ENCODE results near the gene SNX25. TPM values are rescaled to one million over a fixed set of nuclear protein-coding genes. Genes with fewer than 3 reads are reported as not detected.

Gene SNX25
- total and polyA plus RNA-seq, 2 donors (not counting 1 experiment from before 2014, with no cell fraction given) = 11.1 to 32.9 TPM

- Histone ChIP-seq H3K4me3 (replicated peaks in 1 of 4; ENCODE audit: control extremely low read depth in 1 of 4, insufficient read depth in 1 of 4, low read depth in 3 of 4, low read length in 4 of 4) (no peak overlapping the region), H3K4me1 (ENCODE audit: control insufficient read depth, extremely low read depth, insufficient read depth, low read length) (peaks cover 2% of the 10 kb centered on the region), H3K27me3 (ENCODE audit: control insufficient read depth, insufficient read depth, low read length) (no peaks in the 10 kb centered on the region), H3K4me2 (ENCODE audit: extremely low read depth, insufficient read depth, low read length) (no peak overlapping the region), H3K79me2 (ENCODE audit: control insufficient read depth, insufficient read depth, low read length) (no peaks in the 10 kb centered on the region), H3K36me3 (ENCODE audit: control insufficient read depth, insufficient read depth, low read length) (no peaks in the 10 kb centered on the region), H3K9me3 (ENCODE audit: control insufficient read depth, insufficient read depth, low read depth, low read length) (no peaks in the 10 kb centered on the region), H2AFZ (ENCODE audit: low read length) (no peak overlapping the region), H4K20me1 (ENCODE audit: control insufficient read depth, extremely low read depth, insufficient read depth, low read length) (no peaks in the 10 kb centered on the region), H3K9ac (ENCODE audit: insufficient read depth, low read length) (no peak overlapping the region), H3K27ac (ENCODE audit: insufficient read depth, low read length) (no peak overlapping the region)
- no peak for TF ChIP-seq EZH2 (IDR thresholded peaks at IDR 0.05; ENCODE audit: low read length, missing control alignments)
- TF ChIP-seq CTCF (conservative IDR thresholded peaks at IDR 0.05 in 1 of 2, IDR thresholded peaks at IDR 0.05 in 1 of 2; ENCODE audit: low read depth in 1 of 2, low read length in 2 of 2) = peak; percentile 4 to 15
- peak; percentile 17 to 25 for DNase-seq (ENCODE audit: low read depth in 2 of 2)
Observed at GRCh38 chr4:185282968-185283367, 73.6 kb downstream of the SNX25 start.

- TF ChIP-seq CTCF (conservative IDR thresholded peaks at IDR 0.05 in 1 of 2, IDR thresholded peaks at IDR 0.05 in 1 of 2; ENCODE audit: low read depth in 1 of 2, low read length in 2 of 2) (no peak), EZH2 (IDR thresholded peaks at IDR 0.05; ENCODE audit: low read length, missing control alignments) (no peak)
- H3K4me1 ChIP-seq (ENCODE audit: control insufficient read depth, extremely low read depth, insufficient read depth, low read length) = peaks cover 2% of the 10 kb centered on the region
- no peaks in the 10 kb centered on the region for H3K36me3 ChIP-seq (ENCODE audit: control insufficient read depth, insufficient read depth, low read length)
- H3K9ac ChIP-seq (ENCODE audit: insufficient read depth, low read length) = no peak overlapping the region
- DNase-seq (ENCODE audit: low read depth in 2 of 2) = peak; percentile 58 to 62
- H2AFZ ChIP-seq (ENCODE audit: low read length) = no peak overlapping the region
- H3K9me3 ChIP-seq (ENCODE audit: control insufficient read depth, insufficient read depth, low read depth, low read length) = no peaks in the 10 kb centered on the region
- no peaks in the 10 kb centered on the region for H3K27me3 ChIP-seq (ENCODE audit: control insufficient read depth, insufficient read depth, low read length)
- no peaks in the 10 kb centered on the region for H3K79me2 ChIP-seq (ENCODE audit: control insufficient read depth, insufficient read depth, low read length)
- H3K27ac ChIP-seq (ENCODE audit: insufficient read depth, low read length) = no peak overlapping the region
- H3K4me3 ChIP-seq (replicated peaks in 1 of 4; ENCODE audit: control extremely low read depth in 1 of 4, insufficient read depth in 1 of 4, low read depth in 3 of 4, low read length in 4 of 4) = no peak overlapping the region
- no peak overlapping the region for H3K4me2 ChIP-seq (ENCODE audit: extremely low read depth, insufficient read depth, low read length)
- H4K20me1 ChIP-seq (ENCODE audit: control insufficient read depth, extremely low read depth, insufficient read depth, low read length) = no peaks in the 10 kb centered on the region
Observed at GRCh38 chr4:185283723-185284122, 74.3 kb downstream of the SNX25 start.

- Histone ChIP-seq H3K9me3 (ENCODE audit: control insufficient read depth, insufficient read depth, low read depth, low read length) (no peaks in the 10 kb centered on the region), H3K4me2 (ENCODE audit: extremely low read depth, insufficient read depth, low read length) (no peak overlapping the region), H3K27me3 (ENCODE audit: control insufficient read depth, insufficient read depth, low read length) (no peaks in the 10 kb centered on the region), H4K20me1 (ENCODE audit: control insufficient read depth, extremely low read depth, insufficient read depth, low read length) (no peaks in the 10 kb centered on the region), H3K4me3 (replicated peaks in 1 of 4; ENCODE audit: control extremely low read depth in 1 of 4, insufficient read depth in 1 of 4, low read depth in 3 of 4, low read length in 4 of 4) (no peak overlapping the region), H2AFZ (ENCODE audit: low read length) (no peak overlapping the region), H3K36me3 (ENCODE audit: control insufficient read depth, insufficient read depth, low read length) (peaks cover 1% of the 10 kb centered on the region), H3K27ac (ENCODE audit: insufficient read depth, low read length) (no peak overlapping the region), H3K79me2 (ENCODE audit: control insufficient read depth, insufficient read depth, low read length) (no peaks in the 10 kb centered on the region), H3K9ac (ENCODE audit: insufficient read depth, low read length) (no peak overlapping the region), H3K4me1 (ENCODE audit: control insufficient read depth, extremely low read depth, insufficient read depth, low read length) (peaks cover 2% of the 10 kb centered on the region)
- TF ChIP-seq EZH2 (IDR thresholded peaks at IDR 0.05; ENCODE audit: low read length, missing control alignments) (no peak), CTCF (conservative IDR thresholded peaks at IDR 0.05 in 1 of 2, IDR thresholded peaks at IDR 0.05 in 1 of 2; ENCODE audit: low read depth in 1 of 2, low read length in 2 of 2) (no peak)
- DNase-seq (ENCODE audit: low read depth in 2 of 2) = no peak
Observed at GRCh38 chr4:185285632-185286393, 76.4 kb downstream of the SNX25 start.
